NB4 (cell line): ENCODE data around the gene FAM168B.

ENCODE experiments used
- DNase-seq: peaks from one replicate; pipeline ENCODE4 v3.0.0; 2010; ENCODE audit warnings: low read depth
- H3K4me3 ChIP-seq: one replicate; pipeline ENCODE4 v1.5.1; 2011; ENCODE audit warnings: mild to moderate bottlenecking, low read depth, low read length, moderate library complexity
- MYC ChIP-seq: IDR thresholded peaks from 2 replicates; pipeline ENCODE4 v1.6.1; 2011; ENCODE audit warnings: low read depth, low read length
- POLR2A ChIP-seq: IDR thresholded peaks from 2 replicates; pipeline ENCODE4 v1.6.1; 2011; ENCODE audit warnings: mild to moderate bottlenecking; ENCODE audit not compliant: insufficient read length; ENCODE audit errors: extremely low read depth
- TF ChIP-seq, protein P1 (sequence below): IDR thresholded peaks from one replicate; pipeline ENCODE4 v1.5.1; 2012; ENCODE audit warnings: low read depth, low read length
- TF ChIP-seq, protein P2 (sequence below): IDR thresholded peaks from 2 replicates; pipeline ENCODE4 v1.6.1; 2011; ENCODE audit warnings: low read depth, low read length

Gene FAM168B

GRCh38 chr2:131038258-131039100 lies 54.8 kb downstream of the FAM168B start:
- TF ChIP-seq POLR2A (no peak), MYC (no peak)
- TF ChIP-seq, protein P1, sequence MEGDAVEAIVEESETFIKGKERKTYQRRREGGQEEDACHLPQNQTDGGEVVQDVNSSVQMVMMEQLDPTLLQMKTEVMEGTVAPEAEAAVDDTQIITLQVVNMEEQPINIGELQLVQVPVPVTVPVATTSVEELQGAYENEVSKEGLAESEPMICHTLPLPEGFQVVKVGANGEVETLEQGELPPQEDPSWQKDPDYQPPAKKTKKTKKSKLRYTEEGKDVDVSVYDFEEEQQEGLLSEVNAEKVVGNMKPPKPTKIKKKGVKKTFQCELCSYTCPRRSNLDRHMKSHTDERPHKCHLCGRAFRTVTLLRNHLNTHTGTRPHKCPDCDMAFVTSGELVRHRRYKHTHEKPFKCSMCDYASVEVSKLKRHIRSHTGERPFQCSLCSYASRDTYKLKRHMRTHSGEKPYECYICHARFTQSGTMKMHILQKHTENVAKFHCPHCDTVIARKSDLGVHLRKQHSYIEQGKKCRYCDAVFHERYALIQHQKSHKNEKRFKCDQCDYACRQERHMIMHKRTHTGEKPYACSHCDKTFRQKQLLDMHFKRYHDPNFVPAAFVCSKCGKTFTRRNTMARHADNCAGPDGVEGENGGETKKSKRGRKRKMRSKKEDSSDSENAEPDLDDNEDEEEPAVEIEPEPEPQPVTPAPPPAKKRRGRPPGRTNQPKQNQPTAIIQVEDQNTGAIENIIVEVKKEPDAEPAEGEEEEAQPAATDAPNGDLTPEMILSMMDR = no peak
- TF ChIP-seq, protein P2, sequence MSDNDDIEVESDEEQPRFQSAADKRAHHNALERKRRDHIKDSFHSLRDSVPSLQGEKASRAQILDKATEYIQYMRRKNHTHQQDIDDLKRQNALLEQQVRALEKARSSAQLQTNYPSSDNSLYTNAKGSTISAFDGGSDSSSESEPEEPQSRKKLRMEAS = no peak
- no peak overlapping the region for H3K4me3 ChIP-seq
- DNase-seq = no peak

GRCh38 chr2:131037398-131038257 lies 55.6 kb downstream of the FAM168B start:
- DNase-seq = no peak
- H3K4me3 ChIP-seq = no peak overlapping the region
- TF ChIP-seq, protein P2 = no peak
- no peak for TF ChIP-seq POLR2A
- no peak for TF ChIP-seq MYC
- TF ChIP-seq, protein P1 = no peak

DNA sequence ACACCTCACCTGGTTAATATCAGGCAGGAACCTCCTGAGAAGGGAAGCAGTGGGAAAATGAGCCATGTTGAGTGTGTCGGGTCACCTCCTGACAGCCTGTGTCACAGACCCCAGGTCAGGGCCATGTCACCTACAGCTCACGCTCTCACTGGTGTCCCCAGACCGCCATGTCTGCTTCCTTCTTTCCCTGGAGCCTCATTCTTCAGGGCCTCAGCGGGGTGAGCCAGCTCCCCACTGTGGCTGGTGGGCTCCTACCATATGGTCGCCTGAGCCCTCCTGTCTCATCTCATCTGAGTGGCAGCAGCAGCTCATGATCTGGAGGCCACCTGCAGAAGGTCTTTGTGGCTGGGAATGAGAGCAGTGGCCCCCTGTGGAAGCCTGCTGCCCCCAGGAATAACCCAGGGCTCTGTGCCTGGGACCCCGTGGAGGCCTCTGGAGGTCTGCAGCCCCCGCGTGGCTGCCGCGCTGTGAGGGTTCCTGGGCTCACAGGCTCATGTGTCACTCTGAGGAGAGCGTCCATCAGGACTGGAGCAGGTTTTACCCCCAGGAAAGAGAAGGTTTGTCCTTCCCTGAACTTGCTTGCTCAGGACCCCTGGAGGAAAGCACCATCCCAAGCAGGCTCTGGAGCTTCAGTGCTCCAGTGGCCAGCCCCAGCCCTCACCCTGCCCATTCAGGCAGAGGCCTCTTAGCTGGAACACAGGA lies 56.4 kb downstream of the FAM168B start:
- DNase-seq = no peak
- no peak for TF ChIP-seq MYC
- TF ChIP-seq, protein P1 = no peak
- no peak overlapping the region for H3K4me3 ChIP-seq

GRCh38 chr2:131036269-131036668 lies 57.0 kb downstream of the FAM168B start:
- no peak for TF ChIP-seq POLR2A
- TF ChIP-seq MYC = no peak
- TF ChIP-seq, protein P1 = no peak
- TF ChIP-seq, protein P2 = no peak
- DNase-seq = no peak
- H3K4me3 ChIP-seq = no peak overlapping the region

DNA sequence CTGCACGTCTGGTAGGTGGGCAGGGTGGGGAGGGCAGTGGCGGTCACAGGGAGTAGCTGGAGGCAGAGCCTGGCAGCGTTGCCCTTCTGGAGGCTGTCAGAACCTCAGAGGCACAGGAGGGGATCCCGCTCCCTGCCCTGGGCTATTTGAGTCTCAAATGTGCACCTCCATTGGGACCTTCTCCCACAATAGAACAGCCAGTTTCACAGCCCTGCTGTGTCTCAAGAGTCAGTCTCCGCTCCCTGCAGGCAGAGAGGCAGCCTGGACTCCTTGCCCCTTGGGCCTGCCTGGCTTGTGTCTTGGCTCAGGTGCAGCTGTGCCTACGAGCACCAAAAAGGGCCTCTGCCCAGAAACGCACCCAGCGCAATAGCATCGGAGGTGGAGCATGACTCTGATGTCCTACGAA lies 57.4 kb downstream of the FAM168B start:
- no peak for TF ChIP-seq MYC
- TF ChIP-seq POLR2A = no peak
- TF ChIP-seq, protein P2 = no peak
- no peak overlapping the region for H3K4me3 ChIP-seq
- no peak for DNase-seq
